GM19395 (cell line): ENCODE data around the gene GPX3.

Source experiments
- ATAC-seq: cut with Tn5 transposase; IDR thresholded peaks from one replicate; pipeline ENCODE4 v1.9.1; 2021; ENCODE audit warnings: mild to moderate bottlenecking, moderate library complexity; ENCODE audit not compliant: unreplicated experiment

The GPX3 gene

GRCh38 chr5:151076616-151077015 is 56.2 kb downstream of the GPX3 start:
- ATAC-seq: no peak

GRCh38 chr5:151077419-151077818 is 57.0 kb downstream of the GPX3 start:
- no peak for ATAC-seq

- no peak for ATAC-seq
Measured at GRCh38 chr5:151077967-151078366, 57.6 kb downstream of the GPX3 start.
